HG02588 (cell line): ENCODE data around the gene KCNG1.
"Not testable (repeated sequence)": the region's sequence is repeated elsewhere in the genome, so short reads cannot be mapped to it uniquely, and the experiment has no call there.

Source experiments
- ATAC-seq: cut with Tn5 transposase; IDR thresholded peaks from one replicate; pipeline ENCODE4 v1.9.1; 2021; ENCODE audit warnings: mild to moderate bottlenecking, moderate library complexity; ENCODE audit not compliant: unreplicated experiment

KCNG1 gene

GRCh38 chr20:50987493-50988210, 35.3 kb downstream of the KCNG1 start:
- ATAC-seq = no peak

- no peak for ATAC-seq
Measured at GRCh38 chr20:50983321-50983720, 39.6 kb downstream of the KCNG1 start.

- no peak for ATAC-seq
Measured at GRCh38 chr20:50982363-50982762, 40.5 kb downstream of the KCNG1 start.

DNA sequence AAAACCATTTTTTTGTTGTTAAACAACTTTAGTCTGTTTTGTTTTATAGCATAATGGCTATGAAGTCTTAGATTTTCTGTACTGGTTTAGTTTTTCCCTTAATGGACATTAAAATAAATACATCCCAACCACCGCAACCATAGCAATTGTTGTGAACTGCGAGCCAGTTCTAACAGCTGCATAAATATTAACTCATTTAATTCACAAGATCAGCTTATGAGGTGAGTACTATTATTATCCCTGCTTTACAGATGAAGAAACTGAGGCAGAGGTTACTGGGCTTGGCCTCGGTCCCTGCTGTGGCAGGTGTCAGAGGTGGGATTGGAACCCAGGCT, 41.2 kb downstream of the KCNG1 start:
- no peak for ATAC-seq

GRCh38 chr20:50980851-50981713, 41.8 kb downstream of the KCNG1 start:
- ATAC-seq = no peak

DNA sequence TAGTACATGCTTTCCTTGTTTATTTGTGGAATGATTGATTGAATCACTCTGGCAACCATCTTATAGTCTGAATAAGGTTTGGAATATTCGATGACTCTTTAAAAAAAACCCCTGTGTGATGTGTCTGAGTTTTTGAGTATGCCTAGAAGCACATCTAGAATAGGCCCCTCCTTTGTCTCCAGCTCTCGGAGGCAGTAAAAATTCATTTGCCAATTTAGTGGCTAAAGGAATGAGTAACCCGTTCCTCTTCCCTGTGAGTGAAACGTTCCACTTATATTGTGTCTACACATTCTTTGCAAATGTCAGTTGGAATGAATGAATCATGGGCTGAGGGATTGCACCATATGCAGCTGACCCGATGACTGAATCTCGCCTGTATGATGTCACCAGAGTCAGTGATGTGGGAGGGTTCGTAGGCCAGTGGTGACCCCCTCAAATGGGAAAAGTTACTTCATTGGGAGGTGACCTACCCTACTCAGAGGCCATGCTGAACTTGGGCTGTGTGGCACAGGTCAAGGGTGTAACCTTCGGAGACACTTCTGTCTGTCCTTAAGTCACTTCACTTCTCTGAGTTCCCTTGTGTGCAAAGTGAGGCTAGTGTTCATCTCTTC, 42.7 kb downstream of the KCNG1 start:
- ATAC-seq = no peak

DNA sequence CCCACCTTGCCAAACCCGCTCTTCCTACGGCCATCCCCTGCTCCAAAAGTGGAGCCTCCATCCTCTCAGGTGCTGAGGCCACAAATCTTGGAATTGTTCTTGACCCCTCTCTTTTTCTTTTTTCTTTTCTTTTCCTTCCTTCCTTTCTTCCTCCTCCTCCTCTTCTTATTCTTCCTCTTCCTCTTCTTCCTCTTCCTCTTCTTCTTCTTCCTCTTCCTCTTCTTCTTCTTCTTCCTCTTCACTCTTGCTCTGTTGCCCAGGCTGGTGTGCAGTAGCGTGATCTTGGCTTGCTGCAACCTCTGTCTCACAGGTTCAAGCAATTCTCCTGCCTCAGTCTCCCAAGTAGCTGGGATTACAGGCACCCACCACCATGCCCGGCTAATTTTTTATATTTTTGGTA, 44.4 kb downstream of the KCNG1 start:
- not testable (repeated sequence) for ATAC-seq

DNA sequence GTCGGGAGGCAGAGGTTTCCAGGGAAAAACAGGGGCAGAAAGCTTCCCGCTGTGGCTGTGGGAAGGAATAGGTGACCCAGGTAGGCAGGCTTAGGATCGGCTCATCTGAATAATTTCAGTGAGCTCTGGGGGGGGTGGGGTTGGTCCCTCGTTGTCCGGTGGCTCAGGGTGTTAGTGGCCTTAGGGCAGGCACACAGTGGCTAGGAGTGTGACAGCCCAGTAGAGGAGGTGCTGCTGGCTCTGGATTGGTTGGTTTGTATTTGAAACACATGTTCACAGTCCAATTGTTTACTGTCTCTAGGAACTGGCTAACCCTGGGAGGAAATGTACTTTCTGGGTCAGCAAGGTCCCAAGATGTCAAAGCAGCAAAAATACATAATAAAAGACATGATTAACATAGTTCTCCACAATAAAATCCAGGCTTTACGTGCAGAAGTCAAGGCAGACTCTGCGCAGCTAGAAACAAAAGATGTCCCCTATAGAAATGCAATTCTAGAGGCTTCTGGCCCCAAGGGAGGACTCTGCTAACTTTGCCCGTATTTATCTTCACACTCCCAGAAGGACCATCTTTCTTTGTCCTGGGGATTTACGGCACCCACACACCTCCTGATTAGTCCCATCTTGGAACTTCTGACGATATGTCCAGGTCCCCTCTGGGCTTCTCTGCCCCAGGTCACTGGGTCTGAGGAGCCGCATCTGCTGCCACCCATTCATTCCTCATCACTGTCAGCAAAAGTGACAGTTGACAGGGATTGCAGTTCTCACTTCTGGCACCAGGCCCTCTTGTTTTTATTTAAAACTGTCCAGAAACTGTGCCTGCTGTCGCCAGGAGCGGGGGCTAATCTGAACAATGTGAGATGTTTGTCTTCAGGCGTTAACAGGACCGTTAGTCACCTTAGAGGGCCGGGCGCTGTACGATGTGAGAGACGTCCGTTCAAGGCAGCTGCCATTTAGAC, 45.6 kb downstream of the KCNG1 start:
- no peak for ATAC-seq

- no peak for ATAC-seq
Measured at GRCh38 chr20:50975701-50976330, 47.1 kb downstream of the KCNG1 start.

- no peak for ATAC-seq
Measured at GRCh38 chr20:50969912-50970311, 53.0 kb downstream of the KCNG1 start.

DNA sequence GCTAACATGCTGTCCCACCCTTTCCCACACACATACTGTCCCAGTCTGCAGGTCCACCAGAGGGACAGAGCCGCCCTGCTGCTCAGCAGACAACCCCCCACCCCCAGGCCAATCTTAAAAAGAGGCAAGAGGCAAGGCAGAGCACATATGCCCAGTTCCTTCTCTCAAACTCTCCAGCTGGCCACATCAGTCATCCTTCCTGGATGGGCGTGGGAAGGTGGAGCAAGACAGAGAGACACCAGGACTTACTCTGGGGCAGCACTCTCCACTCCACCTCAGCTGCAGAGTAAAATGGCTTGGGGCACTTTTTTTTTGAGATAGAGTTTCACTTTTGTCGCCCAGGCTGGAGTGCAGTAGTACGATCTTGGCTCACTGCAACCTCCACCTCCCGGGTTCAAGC, 53.5 kb downstream of the KCNG1 start:
- ATAC-seq = no peak

DNA sequence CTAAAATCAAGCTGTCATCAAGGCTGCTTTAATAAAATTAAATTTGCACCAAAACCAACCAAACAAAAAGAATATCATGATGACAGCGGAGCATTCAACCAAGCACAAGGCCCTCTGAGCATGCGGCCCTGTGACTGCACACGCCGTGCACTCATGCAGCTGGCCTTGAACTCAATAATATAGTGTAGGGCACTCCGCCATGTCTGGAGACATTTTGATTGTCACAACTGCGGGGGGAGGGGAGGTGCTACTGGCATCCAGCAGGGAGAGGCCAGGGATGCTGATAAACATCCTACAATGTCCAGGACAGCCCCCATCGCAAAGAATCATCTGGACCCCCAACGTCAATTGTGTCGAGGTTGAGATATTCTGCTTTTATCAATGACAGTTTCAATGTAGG, 54.6 kb downstream of the KCNG1 start:
- no peak for ATAC-seq

- no peak for ATAC-seq
Measured at GRCh38 chr20:50967586-50967985, 55.3 kb downstream of the KCNG1 start.

DNA sequence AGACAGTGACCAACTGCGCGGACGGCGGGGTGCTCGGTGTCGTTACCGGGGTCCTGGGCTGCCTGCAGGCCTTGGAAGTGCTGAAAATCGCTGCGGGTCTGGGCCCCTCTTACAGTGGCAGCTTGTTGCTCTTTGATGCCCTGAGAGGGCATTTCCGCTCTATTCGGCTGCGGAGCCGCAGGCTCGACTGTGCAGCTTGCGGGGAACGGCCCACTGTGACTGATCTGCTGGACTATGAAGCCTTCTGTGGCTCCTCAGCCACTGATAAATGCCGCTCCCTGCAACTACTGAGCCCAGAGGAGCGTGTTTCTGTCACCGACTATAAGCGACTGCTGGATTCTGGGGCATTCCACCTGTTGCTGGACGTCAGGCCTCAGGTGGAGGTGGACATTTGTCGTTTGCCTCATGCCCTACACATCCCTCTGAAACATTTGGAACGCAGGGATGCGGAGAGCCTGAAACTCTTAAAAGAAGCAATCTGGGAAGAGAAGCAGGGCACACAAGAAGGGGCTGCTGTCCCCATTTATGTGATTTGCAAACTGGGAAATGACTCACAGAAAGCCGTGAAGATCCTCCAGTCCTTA, 63.3 kb downstream of the KCNG1 start:
- ATAC-seq = no peak

DNA sequence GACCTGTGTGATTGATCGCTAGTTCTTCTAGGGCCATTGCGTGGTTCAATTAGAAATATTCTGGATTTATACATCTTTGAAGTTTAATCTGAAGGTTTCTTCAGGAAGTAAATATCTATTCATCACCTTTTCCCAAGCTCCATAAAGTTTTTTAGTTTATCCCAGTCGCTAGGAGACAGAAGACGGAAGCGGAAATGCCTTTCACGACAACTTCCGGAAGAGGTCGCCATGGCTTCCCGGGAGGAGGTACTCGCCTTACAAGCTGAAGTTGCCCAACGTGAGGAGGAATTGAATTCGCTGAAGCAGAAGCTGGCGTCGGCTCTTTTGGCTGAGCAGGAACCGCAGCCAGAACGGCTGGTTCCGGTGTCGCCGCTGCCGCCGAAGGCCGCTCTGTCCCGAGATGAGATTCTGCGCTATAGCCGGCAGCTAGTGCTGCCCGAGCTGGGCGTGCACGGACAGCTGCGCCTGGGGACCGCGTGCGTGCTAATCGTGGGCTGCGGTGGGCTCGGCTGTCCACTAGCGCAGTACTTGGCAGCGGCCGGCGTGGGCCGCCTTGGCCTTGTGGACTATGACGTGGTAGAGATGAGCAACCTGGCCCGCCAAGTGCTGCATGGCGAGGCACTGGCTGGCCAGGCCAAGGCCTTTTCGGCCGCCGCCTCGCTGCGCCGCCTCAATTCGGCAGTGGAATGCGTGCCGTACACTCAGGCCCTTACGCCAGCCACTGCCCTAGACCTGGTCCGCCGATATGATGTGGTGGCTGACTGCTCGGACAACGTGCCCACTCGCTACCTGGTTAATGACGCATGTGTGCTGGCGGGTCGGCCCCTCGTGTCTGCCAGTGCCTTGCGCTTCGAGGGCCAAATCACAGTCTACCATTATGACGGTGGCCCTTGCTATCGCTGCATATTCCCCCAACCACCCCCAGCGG, 64.0 kb downstream of the KCNG1 start, which contains the start of gene MOCS3:
Gene MOCS3 (plus strand): TSS at position 204 of the 928 bp plus-strand sequence. CDS start 25 bp downstream, at position 229.
- peak; percentile 70 for ATAC-seq

GRCh38 chr20:50957798-50958614, 64.9 kb downstream of the KCNG1 start, which contains the start of gene DPM1:
TSS of gene DPM1 (minus strand) at chr20:50958532. CDS start at chr20:50958523, 9 bp downstream.
- ATAC-seq = peak; percentile 80

DNA sequence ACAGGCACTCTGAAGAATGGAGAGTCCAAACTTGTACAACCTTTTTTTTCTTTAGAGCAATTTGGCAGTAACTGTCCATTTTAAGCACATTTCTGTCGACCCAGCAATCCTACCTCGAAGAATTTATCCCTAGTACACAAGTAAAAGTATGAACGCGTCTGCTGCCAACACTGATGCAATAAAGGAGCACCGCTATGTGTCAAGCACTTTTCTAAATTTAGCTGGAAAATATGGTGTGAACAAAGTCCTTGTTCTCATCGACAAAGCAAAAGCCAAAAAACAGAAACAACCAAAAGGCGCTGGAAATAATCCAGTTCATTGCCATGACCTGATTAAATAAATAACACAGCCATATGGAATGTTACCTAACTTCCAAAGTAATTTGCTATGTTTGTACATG, 65.6 kb downstream of the KCNG1 start:
- no peak for ATAC-seq

DNA sequence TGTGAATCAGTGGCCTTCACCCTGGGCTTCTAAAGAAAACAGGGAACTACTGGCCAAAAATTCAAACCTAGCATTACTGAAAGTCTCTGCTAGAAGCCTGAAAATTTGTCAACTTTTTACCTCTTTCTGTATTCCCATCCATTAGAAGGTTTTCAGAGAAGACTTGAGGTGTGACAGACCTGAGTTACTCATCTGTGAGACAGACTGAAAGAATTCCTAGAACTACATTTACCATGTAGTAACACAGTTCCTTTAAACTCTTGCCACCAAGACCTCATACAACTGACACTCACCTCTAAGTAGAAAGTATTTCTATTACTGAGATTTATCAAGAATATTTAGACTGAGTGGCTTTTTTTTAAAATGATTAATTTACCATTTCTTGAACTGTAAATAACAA, 69.1 kb downstream of the KCNG1 start:
- ATAC-seq = no peak
